Thoracic aorta (tissue), 2 donors: ENCODE data around the gene PREX1. TPM values are rescaled to one million over a fixed set of nuclear protein-coding genes. Genes with fewer than 3 reads are reported as not detected.

Experiments used
- ATAC-seq: fragments of 150-250 bp; one replicate; pipeline ENCODE4 v1.8.0; 2017; ENCODE audit warnings: low read depth; ENCODE audit not compliant: insufficient number of reproducible peaks, low FRiP score
- DNase-seq: peaks from one replicate; pipeline ENCODE4 v3.0.0-alpha.2; 2020; ENCODE audit warnings: low spot score
- H3K27ac ChIP-seq, 2 donors: fragments of 200-600 bp; sonication (generic); 1 replicate in 1 of 2; 2 replicates in 1 of 2; pipeline ENCODE4 v1.5.1; 2016; ENCODE audit warnings: mild to moderate bottlenecking in 2 of 2, moderate library complexity in 2 of 2
- H3K27me3 ChIP-seq: fragments of 200-600 bp; sonication (generic); replicated peaks from 2 replicates; pipeline ENCODE4 v1.6.0; 2016; ENCODE audit warnings: mild to moderate bottlenecking; ENCODE audit not compliant: insufficient read depth
- H3K36me3 ChIP-seq: fragments of 200-600 bp; sonication (generic); one replicate; pipeline ENCODE4 v1.5.1; 2016
- H3K4me1 ChIP-seq, 2 donors: fragments of 200-600 bp; sonication (generic); 1 replicate in 1 of 2; 2 replicates in 1 of 2; pipeline versions ENCODE4 v1.5.1 to v1.6.0; 2016; ENCODE audit warnings: low read depth in 2 of 2, mild to moderate bottlenecking in 1 of 2; ENCODE audit not compliant: control insufficient read depth in 1 of 2
- H3K4me3 ChIP-seq: fragments of 200-600 bp; sonication (generic); 2 replicates; pipeline ENCODE4 v1.5.1; 2016; ENCODE audit warnings: mild to moderate bottlenecking
- H3K9me3 ChIP-seq: fragments of 200-600 bp; sonication (generic); 2 replicates; pipeline ENCODE4 v1.5.1; 2016
- total RNA-seq, 2 donors: library from RNA; depleted of rRNA; stranded (reverse); fragments of >200 nt; gene quantifications; one replicate each; pipeline versions ENCODE4 v1.1.0 to v1.2.3, GENCODE V29; 2016
- TF ChIP-seq, protein P1 (sequence below): fragments of 200-600 bp; sonication (generic); IDR thresholded peaks from one replicate; pipeline ENCODE4 v1.5.1; 2019; ENCODE audit warnings: antibody characterized with exemption

PREX1 gene
- total RNA-seq, 2 donors from 2014 or later, result 94.6 to 101 TPM

DNA sequence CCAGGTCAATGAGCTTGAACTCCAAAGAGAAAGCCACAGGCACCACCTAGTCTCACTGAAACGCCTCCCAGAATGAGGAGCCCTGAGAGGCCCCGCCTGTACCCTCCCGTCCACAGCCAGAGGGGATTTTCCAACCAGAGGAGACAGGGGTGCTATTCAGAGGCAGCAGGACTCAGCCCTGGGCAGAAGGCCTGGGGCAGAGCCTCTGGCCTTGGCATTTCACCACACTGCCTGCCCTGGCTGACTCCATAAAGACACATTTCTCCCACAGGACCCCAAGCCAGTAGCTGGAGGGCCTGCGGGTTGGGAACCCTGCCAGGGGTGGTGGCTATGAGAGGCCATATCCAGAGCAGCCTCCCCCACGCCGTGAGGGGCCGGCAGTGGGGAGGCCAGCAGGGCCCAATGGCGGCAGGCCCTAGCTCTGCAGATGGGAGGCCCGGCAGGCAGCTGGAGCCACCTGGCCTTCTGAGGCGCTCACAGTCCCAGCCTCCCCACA is 159.3 kb downstream of the PREX1 start:
- Histone ChIP-seq H3K9me3 (no peaks in the 10 kb centered on the region), H3K4me1 (no peaks in the 10 kb centered on the region), H3K27ac (no peak overlapping the region), H3K27me3 (no peaks in the 10 kb centered on the region), H3K4me3 (no peak overlapping the region), H3K36me3 (peaks cover 17% of the 10 kb centered on the region)
- TF ChIP-seq, protein P1, sequence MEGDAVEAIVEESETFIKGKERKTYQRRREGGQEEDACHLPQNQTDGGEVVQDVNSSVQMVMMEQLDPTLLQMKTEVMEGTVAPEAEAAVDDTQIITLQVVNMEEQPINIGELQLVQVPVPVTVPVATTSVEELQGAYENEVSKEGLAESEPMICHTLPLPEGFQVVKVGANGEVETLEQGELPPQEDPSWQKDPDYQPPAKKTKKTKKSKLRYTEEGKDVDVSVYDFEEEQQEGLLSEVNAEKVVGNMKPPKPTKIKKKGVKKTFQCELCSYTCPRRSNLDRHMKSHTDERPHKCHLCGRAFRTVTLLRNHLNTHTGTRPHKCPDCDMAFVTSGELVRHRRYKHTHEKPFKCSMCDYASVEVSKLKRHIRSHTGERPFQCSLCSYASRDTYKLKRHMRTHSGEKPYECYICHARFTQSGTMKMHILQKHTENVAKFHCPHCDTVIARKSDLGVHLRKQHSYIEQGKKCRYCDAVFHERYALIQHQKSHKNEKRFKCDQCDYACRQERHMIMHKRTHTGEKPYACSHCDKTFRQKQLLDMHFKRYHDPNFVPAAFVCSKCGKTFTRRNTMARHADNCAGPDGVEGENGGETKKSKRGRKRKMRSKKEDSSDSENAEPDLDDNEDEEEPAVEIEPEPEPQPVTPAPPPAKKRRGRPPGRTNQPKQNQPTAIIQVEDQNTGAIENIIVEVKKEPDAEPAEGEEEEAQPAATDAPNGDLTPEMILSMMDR, result no peak
- DNase-seq (no peak), ATAC-seq (no peak)

DNA sequence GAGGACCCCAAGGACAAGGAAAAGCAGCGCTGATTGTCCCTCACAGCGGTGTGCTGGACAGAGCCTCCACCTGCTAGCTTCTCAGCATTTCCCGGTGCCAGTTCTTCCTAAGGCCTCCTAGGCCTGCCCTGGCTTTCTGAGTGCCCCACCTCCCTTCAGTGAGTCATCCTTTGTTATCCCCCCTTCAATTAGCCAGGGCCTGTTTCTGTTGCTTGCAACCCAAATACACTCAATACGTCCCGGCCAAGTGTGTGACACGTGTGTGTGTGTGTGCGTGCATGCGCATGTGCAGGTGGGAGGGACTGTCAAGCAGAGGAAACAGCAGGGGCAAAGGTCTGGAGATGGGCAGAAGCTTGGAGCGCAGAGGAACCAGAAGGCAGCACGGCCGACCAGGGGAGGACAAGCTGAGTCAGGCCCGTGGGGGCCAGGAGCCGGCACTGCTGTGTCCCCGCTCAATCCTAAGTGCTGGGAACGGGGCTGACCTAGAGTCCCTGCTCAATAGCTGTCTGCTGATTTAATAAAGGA is 159.8 kb downstream of the PREX1 start:
- Histone ChIP-seq H3K27me3 (no peaks in the 10 kb centered on the region), H3K36me3 (peaks cover 17% of the 10 kb centered on the region), H3K9me3 (no peaks in the 10 kb centered on the region), H3K4me3 (no peak overlapping the region), H3K4me1 (peaks cover 0 to 1% of the 10 kb centered on the region in 2 donors), H3K27ac (no peak overlapping the region)
- TF ChIP-seq, protein P1, result no peak
- DNase-seq (no peak), ATAC-seq (no peak)

- no peak for DNase-seq
- TF ChIP-seq, protein P1, result no peak
Measured at GRCh38 chr20:48667481-48667880, 160.3 kb downstream of the PREX1 start.

DNA sequence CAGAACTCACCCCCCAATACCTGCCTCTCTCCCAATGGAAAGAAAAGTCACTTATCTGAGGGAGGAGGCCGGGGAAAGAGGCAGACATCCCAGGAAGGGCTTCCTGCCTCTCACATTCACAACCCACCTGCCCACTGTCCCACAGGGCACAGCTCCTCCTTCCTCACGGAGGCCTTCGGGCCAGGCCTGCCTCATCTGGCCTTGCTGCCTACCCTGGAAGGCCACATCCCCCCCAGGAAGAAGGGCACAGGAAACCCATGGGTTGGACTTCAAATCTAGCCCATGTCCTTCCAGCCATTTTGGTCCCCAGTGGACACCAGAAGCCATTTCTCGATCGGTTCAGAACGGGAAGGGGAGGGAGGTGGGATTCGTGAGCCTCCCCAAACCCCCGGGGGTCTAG is 162.0 kb downstream of the PREX1 start:
- ATAC-seq (no peak), DNase-seq (no peak)
- H3K27ac ChIP-seq, result no peak overlapping the region
- no peaks in the 10 kb centered on the region for H3K27me3 ChIP-seq
- no peak overlapping the region for H3K4me3 ChIP-seq
- TF ChIP-seq, protein P1, result no peak
- no peaks in the 10 kb centered on the region for H3K9me3 ChIP-seq
- peaks cover 0 to 19% of the 10 kb centered on the region in 2 donors for H3K4me1 ChIP-seq
- H3K36me3 ChIP-seq, result peaks cover 17% of the 10 kb centered on the region

More at GRCh38 chr20:48667481-48667880, 160.3 kb downstream of the PREX1 start:
- H3K36me3 ChIP-seq, result peaks cover 17% of the 10 kb centered on the region
- no peak overlapping the region for H3K4me3 ChIP-seq
- peaks cover 0 to 6% of the 10 kb centered on the region in 2 donors for H3K4me1 ChIP-seq
- H3K27ac ChIP-seq, result no peak overlapping the region
- no peaks in the 10 kb centered on the region for H3K27me3 ChIP-seq
- H3K9me3 ChIP-seq, result no peaks in the 10 kb centered on the region
- no peak for ATAC-seq

DNA sequence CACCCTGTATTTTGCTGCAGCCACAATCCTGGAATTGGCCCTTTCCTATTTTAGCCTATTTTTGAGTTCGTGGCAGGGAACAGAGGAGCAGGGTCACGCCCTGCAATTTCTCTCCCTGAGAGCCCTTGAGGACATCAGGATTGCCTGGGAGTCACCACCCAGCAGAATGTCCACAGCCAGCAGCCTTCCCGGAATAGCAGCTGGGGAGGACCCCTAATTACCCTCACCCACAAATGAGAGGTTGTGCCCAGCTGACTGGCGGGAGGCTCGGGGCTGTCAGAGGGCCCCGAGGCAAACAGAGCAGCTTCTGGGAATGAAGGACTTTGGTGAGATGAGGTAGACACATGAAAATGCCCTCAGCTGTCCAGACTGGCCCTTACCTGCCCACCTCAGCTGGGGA is 165.1 kb downstream of the PREX1 start:
- H3K9me3 ChIP-seq, result no peaks in the 10 kb centered on the region
- H3K27me3 ChIP-seq, result no peaks in the 10 kb centered on the region
- no peak overlapping the region for H3K4me3 ChIP-seq
- H3K4me1 ChIP-seq, result peaks cover 12 to 49% of the 10 kb centered on the region in 2 donors
- TF ChIP-seq, protein P1, result no peak
- DNase-seq (no peak), ATAC-seq (no peak)
- H3K27ac ChIP-seq, result no peak overlapping the region
- H3K36me3 ChIP-seq, result peaks cover 17% of the 10 kb centered on the region
